Activated CD4-positive, alpha-beta T cell treated with anti-CD3 and anti-CD28 coated beads, Interleukin-2, amount 50 U/mL, for 4 hours (primary cell): ENCODE measurements around the gene RBFOX1.

ENCODE experiments used
- DNase-seq, 2 experiments: peaks; one replicate each; pipeline ENCODE4 v3.0.0-alpha.2; 2020

Gene RBFOX1

DNA sequence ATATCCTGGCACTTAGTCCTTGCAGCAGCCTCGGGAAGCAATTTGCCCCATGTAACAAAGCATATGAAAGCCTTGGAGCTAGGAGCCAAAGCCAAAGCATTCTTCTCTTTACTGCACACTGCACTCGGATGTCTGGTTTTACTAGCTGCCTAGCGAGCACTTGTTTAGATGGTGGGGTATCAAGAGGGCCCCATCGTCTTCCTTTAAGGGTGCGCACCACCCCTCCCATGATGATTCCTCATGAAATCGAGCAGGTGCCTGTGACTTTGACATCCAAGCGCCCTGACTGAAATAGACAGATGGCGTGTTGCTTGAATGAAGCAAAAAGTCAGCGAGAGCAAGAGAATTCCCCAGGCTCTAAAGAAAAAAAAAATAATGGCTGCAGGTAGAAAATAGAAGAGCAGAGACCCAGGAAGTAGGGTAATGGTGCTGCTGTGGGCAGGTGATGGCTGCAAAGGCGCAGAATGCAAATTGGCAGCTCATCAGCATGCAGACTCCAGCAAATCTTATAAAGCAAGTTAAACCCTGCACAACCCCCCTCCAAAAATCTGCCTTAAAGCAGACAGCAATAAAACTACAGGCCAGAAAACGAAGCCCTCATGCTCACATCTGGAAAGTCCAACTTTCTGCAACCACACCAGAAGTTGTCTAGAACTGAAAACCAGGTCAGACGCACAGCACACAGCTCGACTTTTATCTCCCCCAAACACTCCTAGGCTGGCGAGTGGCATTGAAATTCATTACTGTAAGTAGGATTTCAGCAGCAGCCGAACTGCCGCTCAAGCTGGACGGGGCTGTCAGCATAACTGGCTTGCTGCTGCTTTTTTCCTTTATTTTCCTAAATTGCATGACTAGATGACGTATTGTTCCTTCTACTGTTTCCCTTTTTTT lies 384.3 kb downstream of the RBFOX1 start:
- no peak for DNase-seq

DNA sequence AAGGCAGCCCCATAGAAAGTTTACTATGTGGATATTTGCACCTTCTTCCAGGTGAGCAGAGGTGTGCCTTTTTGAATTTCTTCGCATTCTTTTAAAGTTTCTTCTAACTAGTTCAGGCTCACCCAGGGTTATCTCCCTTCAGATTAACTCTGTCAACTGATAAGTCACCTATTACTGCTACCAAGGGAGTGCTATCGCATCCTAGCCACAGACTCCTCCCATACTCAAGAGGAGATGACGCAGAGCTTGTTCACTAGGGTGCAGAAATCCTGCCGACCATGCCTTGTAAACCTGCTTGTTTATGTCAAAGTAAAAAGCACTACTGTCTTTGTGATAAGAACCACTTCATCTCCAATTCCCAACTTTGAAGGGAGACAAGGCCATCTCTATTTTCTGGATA lies 390.1 kb downstream of the RBFOX1 start:
- no peak for DNase-seq

DNA sequence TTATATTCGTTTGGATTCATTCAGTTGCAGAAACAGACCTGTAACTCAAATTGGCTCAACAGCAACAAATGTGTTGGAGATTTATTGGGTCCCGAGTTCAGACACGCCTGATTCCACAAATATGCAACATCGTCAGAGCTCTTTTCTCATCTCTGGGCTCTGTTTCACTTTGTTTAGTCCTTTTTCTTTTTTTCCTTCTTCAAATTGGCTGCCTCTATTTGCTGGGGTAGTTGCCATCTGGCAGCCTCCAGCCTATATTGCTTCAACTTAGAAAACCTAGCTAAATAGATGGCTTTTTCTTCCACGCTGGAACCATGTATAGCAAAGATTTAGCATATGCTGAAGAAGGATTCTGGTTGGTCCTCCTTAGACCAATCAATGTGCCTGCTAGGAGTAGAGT lies 398.5 kb downstream of the RBFOX1 start:
- no peak for DNase-seq

DNA sequence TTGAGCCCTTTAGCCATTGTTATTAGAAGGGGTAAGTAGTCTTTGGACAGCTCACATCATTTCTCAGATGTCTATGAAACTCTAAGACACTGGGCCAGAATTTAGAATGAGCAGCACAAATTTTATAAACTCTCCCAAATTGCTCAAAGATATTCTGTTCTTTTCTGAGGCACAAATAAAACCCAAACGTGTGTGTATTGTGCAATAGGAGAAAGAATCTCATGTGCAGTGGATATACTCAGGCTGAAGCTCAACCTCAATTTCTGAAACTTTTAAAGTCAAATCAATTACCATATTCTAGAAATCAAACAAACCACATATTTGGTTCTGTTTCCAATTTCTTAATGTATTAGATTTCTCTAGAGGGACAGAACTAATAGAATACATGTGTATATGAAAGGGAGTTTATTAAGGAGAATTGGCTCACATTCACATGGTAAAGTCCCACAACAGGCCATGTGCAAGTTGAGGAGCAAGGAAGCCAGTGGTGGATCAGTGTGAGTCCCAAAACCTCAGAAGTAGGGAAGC lies 403.6 kb downstream of the RBFOX1 start:
- no peak for DNase-seq

DNA sequence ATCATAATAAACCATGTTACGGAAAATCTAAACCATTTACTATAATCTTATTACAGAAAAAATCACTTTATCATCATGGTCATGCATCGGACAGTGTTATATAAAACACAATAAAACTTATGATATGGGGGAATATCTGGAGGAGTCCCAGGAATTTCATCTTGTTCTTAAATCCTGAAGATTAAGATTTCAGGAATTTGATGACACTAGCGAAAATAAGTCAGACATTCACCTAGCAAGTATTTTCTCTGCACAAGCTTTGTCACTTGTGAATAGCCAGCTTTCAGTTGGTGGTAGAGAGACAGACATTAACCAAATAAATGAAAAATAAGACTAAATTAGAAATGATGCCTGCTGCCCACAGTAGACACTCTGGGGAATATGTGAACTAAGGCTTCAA lies 410.0 kb downstream of the RBFOX1 start:
- no peak for DNase-seq

DNA sequence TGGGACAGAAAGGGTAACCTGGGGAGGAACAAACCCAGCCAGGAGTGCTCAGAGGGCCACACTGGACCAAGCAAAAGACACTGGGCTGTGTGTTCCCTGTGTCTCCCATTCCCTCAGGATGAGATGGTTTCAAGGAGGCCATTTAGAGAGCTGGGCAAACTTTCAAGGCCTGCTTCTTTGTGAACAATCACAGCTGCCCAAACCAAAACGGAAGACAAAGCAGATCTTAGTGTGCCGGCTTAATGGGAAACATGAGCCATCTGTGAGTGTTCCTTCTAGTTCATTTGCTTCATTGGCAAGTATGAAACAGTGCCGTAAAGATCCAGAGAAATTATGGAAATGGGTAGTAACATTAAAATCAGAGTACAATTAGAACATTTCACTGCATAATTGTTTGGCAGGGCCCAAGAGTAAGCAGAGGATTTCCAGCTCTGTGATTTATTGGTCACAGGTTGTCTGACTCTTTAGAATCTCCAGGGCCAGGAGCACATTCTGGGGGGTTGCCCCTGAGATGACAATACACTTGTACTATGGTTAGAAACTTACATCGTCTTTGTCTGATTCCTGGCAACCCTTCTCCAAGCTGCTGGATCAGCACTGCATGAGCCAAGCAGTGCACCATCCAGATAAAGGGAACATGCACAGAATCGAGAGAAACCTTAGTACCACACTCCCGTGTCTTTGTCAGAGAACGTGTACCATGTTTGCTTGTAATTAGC lies 412.1 kb downstream of the RBFOX1 start:
- no peak for DNase-seq

DNA sequence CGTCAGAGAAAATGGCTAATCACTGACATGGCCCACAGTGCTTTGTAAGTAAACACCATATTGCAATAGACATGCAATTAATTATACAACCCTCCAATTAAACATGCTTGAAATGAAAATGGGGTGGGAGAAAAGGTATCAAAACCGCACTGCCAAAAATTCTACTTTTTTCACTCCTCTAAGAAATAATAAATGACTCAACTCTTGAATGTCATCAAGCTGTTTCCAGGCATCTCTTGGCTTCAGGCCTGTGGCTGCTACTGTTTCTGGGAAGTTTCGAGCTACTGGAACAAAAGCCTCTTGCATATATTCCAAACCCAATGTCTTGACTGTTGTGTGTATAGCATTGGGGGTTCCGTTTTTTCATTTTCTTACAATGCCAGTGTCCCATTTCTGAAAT lies 412.6 kb downstream of the RBFOX1 start:
- no peak for DNase-seq

DNA sequence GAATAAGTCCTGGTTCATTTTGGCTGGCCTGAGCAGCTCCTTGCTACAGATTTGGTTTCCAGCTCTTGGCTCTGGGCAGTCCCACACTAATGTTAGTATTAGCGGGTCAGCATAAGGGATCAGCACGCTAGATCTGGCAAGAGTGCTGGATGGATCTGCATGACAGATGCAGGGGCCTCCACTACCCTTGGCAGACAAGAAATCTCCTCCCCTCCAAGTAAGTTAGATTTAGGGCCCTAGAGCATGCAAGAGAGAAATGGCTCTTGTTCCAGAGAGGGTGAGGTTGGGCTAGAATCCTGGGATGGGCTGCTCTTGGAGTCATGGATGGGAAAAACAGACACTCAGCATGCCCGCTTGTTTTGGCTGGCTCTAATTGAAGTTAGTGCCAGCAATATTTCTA lies 414.3 kb downstream of the RBFOX1 start:
- DNase-seq = no peak

DNA sequence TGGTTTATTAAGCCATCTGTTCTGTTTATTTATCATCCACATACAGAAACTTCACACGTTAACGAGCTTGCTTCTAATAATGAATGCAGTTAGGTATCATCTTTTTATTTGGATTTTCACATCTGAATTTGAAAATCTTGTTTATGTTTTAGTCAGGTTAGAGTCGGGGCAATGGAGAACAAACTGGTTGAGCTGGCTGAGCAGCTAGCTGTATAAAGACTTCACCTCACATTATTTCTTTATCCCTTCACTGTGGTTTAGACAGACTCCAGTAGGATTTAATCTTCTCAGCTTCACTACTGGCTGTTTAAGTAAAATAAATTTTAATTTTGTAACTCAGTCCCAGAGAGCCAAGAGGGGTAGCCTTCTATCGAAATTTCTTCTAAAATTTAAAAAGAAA lies 415.9 kb downstream of the RBFOX1 start:
- no peak for DNase-seq

DNA sequence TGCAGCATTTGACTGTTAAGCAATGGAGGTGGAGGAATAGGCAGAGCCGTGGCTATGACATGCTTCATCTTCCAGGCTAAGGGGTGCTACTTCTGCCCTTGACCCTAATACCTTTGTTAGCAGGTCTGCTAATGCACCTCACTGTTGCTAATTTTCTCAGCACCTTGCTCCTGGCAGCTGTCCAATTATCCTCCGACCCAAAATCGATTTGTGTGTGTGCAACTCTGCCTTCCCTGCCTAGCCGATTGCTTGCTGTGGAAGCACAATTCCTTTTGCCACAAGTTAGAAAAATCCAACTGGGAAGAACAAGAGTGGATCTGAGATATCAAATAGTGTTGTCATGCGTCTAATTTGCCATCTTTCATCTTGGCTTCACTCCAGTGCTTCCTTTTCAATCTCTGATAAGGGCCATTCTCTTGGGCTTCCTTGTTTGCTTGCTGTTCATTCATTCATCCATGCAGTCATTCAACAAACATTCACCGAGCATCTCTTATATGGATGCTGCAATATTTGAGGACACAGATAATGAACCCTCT lies 422.8 kb downstream of the RBFOX1 start:
- DNase-seq = no peak
